PC-9 (cell line): Measurements from ENCODE around the gene DKK3.

Experiments used
- CTCF ChIP-seq: fragments of 200-600 bp; sonication (generic); conservative IDR thresholded peaks from 2 replicates; pipeline ENCODE4 v1.6.1; 2017; ENCODE audit warnings: mixed run types, antibody characterized with exemption, mild to moderate bottlenecking, moderate library complexity
- EZH2 ChIP-seq: fragments of 200-600 bp; sonication (generic); IDR thresholded peaks from 2 replicates; pipeline ENCODE4 v1.8.0; 2017; ENCODE audit warnings: antibody characterized with exemption, low read depth

- TF ChIP-seq CTCF (no peak), EZH2 (no peak)
Observed at GRCh38 chr11:12024254-12024926, 16.0 kb upstream of the DKK3 start.
